ENCODE results near the gene RPL22L1.
"Not testable (repeated sequence)": the region's sequence is repeated elsewhere in the genome, so short reads cannot be mapped to it uniquely, and the experiment has no call there.

Gene RPL22L1

GRCh38 chr3:170869645-170870593 lies at the start of gene RPL22L1:
Gene RPL22L1, minus strand, starts transcription at chr3:170870195. Its CDS starts 28 bp downstream, at chr3:170870167.
- peak; percentile 97 for DNase-seq

- no peak for DNase-seq
These were observed 48.7 kb upstream of the RPL22L1 start for GRCh38 chr3:170918715-170919114.

GRCh38 chr3:170914690-170915089 lies 44.7 kb upstream of the RPL22L1 start:
- DNase-seq = no peak

- DNase-seq = no peak
These were observed 44.2 kb upstream of the RPL22L1 start for GRCh38 chr3:170914212-170914611.

DNA sequence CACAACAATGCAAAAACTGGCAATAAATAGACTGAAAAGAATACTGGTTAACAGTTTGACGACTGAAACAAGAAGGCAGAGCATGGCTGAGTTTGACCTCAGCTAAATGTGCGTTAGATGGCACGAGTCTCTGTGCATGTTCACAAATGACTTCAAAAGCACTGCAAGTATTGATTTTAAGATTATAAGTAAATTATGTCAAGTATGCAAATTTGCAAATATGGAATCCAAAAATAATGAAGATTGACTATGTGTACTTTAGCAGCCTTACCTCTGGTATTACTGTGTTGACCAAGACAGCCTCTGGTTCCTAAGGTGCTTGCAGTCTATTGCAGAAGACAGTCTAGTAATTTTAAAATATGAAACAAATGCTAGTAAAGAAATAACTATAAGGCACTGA lies 41.1 kb upstream of the RPL22L1 start:
- no peak for DNase-seq

- DNase-seq = no peak
These were observed 40.5 kb upstream of the RPL22L1 start for GRCh38 chr3:170910542-170910941.

DNA sequence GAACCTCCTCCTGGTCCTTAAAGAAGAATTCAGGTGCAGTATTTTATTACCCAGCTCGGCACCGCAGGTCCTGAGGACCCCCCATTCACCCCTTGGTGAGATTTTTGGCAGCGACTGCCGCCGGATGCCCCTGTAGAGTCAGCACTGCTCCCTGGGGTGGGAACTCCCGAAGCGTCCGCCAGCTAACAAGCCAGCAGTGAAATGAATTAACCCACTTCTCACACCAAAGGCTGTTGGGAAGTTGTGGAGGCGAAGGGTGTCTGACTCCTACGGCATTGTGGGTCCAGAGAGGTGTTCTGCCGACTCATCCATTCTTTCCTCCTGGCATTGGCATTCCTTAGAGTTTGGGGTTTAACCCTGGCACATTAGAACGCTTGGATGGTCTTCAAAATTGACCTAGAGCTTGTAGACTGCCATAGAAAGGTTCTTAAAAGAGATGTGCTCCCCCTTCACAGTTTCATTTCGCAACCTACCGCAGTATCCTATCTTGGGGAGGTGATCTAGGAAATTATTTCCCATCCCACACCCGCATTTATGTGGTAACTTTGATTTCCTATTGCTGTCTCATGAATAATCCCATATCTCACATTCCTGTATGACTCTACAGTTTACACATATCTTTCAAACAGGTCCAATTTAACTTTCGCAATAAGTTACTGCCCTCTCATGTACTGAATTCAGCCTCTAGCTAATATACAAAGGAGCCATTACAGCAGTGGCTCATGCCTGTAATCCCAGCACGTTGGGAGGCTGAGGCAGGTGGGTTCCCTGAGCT lies 39.3 kb upstream of the RPL22L1 start:
- DNase-seq = no peak

GRCh38 chr3:170908235-170909116 lies 38.5 kb upstream of the RPL22L1 start, which contains the start of gene EIF5A2:
Gene EIF5A2, minus strand, starts transcription at chr3:170908637. Its CDS starts 831 bp downstream, at chr3:170907806.
- DNase-seq = peak; percentile 97

DNA sequence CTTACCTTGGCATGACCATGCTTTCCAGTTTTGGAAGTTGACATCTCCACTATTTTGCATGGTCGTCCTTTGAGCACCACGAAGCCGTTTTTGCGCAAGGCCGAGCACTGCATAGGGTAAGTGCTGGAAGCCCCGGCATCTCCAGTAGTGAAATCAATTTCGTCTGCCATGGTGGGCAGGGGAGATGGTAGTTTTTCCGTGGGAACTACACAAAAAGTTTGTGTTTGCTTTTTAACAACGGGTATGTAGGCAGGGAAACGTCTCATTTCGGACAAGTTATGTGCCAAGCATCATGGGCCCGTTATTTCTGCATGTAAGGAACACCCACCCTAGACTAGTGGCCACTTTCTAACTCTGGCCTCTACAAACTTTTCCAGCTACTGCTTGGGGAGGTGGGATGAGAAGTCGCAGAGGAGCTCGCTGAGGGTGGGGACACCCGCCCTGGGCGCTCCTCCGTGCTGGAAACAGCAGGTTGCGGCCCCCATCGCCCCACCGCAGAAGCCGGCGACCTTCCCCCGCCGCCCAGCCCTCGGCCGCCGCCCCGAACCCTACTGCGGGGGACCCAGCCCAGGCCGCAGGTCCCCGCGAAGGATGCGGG lies 37.7 kb upstream of the RPL22L1 start:
- DNase-seq = peak; percentile 3

DNA sequence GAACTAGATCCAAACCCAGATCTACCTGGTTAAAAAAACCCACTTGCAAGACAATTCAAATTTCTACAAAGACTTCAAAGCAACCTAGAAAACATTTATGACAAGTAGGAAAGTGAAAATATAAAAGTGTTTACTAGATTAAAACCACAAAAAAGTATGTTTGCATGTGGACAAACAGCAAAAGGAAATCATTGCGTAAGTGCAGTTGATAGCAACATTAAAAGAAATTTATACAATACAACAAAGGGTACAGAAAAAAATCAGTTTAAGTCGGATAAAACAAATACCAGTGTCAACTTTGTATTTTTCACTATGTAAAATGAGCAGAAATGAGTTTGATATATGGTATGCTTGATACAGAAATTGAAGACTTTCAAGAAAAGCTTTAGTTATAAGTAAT lies 35.9 kb upstream of the RPL22L1 start:
- no peak for DNase-seq

GRCh38 chr3:170903123-170903522 lies 33.1 kb upstream of the RPL22L1 start:
- DNase-seq = no peak

DNA sequence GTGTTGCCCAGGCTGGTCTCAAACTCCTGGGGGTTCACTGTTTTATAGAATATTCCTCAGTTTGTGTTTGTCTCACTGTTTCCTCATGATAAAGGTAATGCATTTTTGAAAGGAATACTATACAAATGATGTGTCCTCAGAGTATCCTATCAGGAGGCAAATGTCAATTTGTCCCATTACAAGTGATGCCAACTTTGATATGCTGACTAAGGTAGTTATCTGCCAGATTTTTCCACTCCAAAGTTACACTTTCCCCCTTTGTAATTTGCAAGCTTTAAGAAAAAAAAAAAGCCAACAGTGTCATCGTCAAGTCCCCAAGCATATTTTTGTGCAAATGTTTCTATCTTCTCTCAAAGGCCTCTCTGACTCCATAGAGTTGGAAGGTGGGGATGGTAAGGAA lies 29.5 kb upstream of the RPL22L1 start:
- no peak for DNase-seq

- no peak for DNase-seq
These were observed 28.0 kb upstream of the RPL22L1 start for GRCh38 chr3:170897978-170898377.

- not testable (repeated sequence) for DNase-seq
These were observed 27.2 kb upstream of the RPL22L1 start for GRCh38 chr3:170897199-170897598.

- DNase-seq = no peak
These were observed 26.8 kb upstream of the RPL22L1 start for GRCh38 chr3:170896781-170897180.

- not testable (repeated sequence) for DNase-seq
These were observed 26.3 kb upstream of the RPL22L1 start for GRCh38 chr3:170896333-170896732.

DNA sequence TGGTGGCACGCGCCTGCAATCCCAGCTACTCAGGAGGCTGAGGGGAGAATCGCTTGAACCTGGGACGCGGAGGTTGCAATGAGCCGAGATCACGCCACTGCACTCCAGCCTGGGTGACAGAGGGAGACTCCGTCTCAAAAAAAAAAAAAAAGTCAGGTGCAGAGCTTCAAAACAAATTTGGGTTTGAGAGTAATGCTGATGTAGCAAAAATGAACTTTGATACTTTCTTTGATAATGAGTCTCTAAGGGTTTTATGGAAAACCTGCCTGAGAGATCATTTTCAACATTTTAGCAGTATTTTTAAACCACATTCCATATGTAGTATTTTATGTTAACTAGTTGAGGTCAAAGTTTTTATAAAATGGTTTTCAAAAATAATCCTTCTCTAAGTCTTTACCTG lies 23.9 kb upstream of the RPL22L1 start:
- DNase-seq = no peak

- no peak for DNase-seq
These were observed 19.6 kb upstream of the RPL22L1 start for GRCh38 chr3:170889630-170890029.

- no peak for DNase-seq
These were observed 19.1 kb upstream of the RPL22L1 start for GRCh38 chr3:170889132-170889531.

DNA sequence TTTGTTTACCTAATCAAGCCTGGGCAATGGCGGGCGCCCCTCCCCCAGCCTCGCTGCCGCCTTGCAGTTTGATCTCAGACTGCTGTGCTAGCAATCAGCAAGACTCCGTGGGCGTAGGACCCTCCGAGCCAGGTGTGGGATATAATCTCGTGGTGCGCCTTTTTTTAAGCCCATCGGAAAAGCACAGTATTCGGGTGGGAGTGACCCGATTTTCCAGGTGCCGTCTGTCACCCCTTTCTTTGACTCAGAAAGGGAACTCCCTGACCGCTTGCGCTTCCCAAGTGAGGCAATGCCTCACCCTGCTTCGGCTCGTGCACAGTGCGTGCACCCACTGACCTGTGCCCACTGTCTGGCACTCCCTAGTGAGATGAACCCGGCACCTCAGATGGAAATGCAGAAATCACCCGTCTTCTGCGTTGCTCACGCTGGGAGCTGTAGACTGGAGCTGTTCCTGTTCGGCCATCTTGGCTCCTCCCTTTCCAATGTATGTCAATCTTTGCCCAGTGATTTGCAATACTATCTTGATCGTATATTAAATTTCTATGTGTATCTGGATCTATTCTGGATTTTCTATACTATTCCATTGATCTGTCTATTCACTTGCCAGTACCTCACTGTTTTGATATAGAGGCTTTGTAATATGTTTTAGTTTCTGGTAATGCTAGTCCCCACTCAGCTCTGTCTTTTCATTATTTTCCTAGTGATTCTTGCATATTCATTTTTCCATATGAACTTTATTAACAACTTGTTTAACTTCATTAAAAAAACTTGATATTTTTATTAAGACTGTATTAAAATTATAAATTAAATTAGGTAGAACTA lies 14.3 kb upstream of the RPL22L1 start:
- DNase-seq = not testable (repeated sequence)

DNA sequence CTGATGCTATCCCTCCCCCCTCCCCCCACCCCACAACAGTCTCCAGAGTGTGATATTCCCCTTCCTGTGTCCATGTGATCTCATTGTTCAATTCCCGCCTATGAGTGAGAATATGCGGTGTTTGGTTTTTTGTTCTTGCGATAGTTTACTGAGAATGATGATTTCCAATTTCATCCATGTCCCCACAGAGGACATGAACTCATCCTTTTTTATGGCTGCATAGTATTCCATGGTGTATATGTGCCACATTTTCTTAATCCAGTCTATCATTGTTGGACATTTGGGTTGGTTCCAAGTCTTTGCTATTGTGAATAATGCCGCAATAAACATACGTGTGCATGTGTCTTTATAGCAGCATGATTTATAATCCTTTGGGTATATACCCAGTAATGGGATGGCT lies 8.7 kb upstream of the RPL22L1 start:
- not testable (repeated sequence) for DNase-seq

Data from activated CD4-positive, alpha-beta T cell treated with anti-CD3 and anti-CD28 coated beads, Interleukin-2, Interleukin-6, amounts not matched to agents 100 ng/mL and 50 ng/mL, durations not matched to agents 16 hours and 8 hours (primary cell).